OCI-LY7 (cell line): ENCODE results near the gene TSPAN9.

Experiments used
- EZH2phosphoT487 ChIP-seq: fragments of 200-600 bp; sonication (generic); IDR thresholded peaks from 2 replicates; pipeline ENCODE4 v1.6.1; 2018; ENCODE audit warnings: low read depth, borderline replicate concordance, mild to moderate bottlenecking, mixed run types, antibody characterized with exemption, low read length, moderate library complexity, mixed read lengths
- TF ChIP-seq, protein P1 (sequence below): fragments of 200-600 bp; sonication (generic); conservative IDR thresholded peaks from 2 replicates; pipeline ENCODE4 v1.5.1; 2014; ENCODE audit warnings: mild to moderate bottlenecking, antibody characterized with exemption, low read length, moderate library complexity, mixed read lengths

DNA sequence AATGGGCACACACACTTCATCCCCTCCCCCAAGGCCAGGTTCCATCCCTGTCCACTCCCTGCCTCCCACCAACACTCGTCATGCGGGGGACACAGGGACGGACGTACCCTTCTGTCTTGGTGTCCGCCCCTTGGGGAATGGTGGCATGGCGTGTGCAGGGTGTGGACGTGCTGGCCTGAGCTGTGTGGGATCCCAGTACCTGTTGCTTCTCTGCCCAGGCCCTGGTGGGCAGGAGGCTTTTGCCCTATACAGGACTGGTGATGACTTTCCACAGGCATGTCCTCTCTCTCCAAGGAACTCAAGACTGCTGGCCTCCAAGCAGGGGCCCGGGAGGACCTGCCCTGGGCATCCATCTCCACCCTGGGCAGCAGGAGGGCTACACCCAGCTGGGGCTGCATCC, 218.0 kb downstream of the TSPAN9 start:
- TF ChIP-seq, protein P1, sequence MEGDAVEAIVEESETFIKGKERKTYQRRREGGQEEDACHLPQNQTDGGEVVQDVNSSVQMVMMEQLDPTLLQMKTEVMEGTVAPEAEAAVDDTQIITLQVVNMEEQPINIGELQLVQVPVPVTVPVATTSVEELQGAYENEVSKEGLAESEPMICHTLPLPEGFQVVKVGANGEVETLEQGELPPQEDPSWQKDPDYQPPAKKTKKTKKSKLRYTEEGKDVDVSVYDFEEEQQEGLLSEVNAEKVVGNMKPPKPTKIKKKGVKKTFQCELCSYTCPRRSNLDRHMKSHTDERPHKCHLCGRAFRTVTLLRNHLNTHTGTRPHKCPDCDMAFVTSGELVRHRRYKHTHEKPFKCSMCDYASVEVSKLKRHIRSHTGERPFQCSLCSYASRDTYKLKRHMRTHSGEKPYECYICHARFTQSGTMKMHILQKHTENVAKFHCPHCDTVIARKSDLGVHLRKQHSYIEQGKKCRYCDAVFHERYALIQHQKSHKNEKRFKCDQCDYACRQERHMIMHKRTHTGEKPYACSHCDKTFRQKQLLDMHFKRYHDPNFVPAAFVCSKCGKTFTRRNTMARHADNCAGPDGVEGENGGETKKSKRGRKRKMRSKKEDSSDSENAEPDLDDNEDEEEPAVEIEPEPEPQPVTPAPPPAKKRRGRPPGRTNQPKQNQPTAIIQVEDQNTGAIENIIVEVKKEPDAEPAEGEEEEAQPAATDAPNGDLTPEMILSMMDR = no peak
- no peak for TF ChIP-seq EZH2phosphoT487
